GM18951 (cell line): ENCODE measurements around the gene MANSC4.

Experiments used
- POLR2A ChIP-seq: IDR thresholded peaks from 4 replicates; pipeline ENCODE4 v1.6.1; 2011; ENCODE audit warnings: mild to moderate bottlenecking; ENCODE audit not compliant: insufficient read length, insufficient read depth; ENCODE audit errors: extremely low read depth
- in situ Hi-C: fragments of 300-500 bp; cut with MboI; formaldehyde crosslinking; loops from one replicate; pipeline ENCODE4 v1.12.0; 2022; ENCODE audit warnings: low sequenced_read_pairs, mixed read lengths, inconsistent platforms; ENCODE audit not compliant: unreplicated experiment

The MANSC4 gene

DNA sequence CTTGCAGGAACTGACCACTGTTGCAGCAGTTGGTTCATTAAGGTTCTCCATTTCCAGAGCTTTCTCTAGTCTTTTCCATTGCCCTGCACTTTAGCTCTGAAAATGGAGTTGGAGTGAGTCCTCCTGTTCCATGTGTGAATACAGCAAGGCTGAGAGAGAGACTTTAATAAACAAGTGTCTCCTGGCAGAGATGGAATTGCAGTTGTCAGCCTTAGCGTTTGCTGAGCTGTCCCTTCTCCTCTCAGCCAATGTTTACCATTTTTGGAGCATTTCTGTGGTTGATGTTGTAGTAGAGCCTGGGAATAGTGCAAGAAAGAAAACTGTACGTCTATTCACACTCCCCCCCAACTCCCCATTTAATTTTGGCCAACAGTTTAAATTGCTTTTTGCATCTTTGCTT, 7.5 kb upstream of the MANSC4 start:
- in situ Hi-C loops: no loop called here
- no peak for TF ChIP-seq POLR2A

GRCh38 chr12:27785882-27786570, 6.0 kb upstream of the MANSC4 start:
- in situ Hi-C loops: no loop called here
- TF ChIP-seq POLR2A: no peak

DNA sequence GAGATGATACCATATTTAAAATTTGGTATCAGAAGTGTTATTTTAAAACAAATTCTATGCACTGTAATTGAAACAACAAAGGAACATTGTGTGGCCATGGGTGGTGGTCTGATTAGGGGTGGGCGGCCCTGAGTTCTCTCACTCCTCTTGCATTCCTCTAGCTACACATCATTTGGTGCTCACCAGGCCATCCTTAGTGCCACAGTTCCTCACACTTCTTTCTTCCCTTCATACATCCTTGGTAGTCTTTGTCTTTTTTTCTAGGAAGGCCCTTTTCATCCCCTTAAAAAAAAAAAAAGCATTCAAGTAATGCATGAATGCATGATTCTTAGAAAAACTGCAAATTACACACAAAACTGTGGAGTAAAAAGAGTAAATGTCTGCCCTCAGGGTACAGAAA, 2.4 kb upstream of the MANSC4 start:
- TF ChIP-seq POLR2A: no peak
- in situ Hi-C loops: no loop called here

GRCh38 chr12:27781680-27782079, 1.6 kb upstream of the MANSC4 start:
- in situ Hi-C loops: no loop called here
- TF ChIP-seq POLR2A: no peak

- in situ Hi-C loops: no loop called here
- TF ChIP-seq POLR2A: no peak
These were observed 774 bp upstream of the MANSC4 start for GRCh38 chr12:27780612-27781408.

- in situ Hi-C loops: no loop called here
These were observed 568 bp downstream of the MANSC4 start for GRCh38 chr12:27779416-27779919.

GRCh38 chr12:27778206-27778605, 1.8 kb downstream of the MANSC4 start:
- no peak for TF ChIP-seq POLR2A
- in situ Hi-C loops: no loop called here

More at GRCh38 chr12:27779416-27779919, 568 bp downstream of the MANSC4 start:
- TF ChIP-seq POLR2A: no peak

GRCh38 chr12:27777141-27777540, 2.9 kb downstream of the MANSC4 start:
- no peak for TF ChIP-seq POLR2A
- in situ Hi-C loops: no loop called here

DNA sequence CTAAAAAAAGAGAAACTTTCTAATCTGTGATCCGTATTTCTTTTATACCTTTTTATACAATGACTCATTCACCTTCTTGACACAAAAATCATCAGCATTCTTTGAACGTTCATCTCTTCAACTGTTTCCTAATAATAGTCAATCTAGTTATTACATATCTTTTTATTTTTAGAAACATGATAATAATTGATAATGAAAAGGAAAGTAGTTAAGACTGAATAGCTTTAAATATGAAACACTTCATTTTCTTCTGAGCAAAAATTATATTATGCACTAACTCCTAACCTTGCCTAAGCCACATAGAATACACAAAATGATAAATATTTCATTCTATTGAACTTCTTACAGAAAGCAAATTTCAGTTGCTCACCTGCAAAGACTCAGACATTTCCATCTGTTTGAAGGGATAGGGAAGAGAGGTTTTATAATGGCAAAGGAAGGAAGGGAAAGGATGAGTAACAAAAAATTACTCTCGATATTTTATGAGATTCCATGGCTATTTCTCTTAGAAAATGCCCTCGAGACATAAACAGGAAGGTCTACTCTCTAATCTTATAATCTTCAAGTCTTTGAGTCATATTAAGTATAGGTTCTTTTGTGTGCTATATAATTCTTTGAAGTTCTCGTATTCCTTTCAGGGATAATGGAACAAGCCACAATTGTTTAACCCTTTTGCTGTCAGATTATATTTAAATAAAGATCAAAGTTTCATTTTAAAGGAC, 7.5 kb downstream of the MANSC4 start:
- in situ Hi-C loops: no loop called here
- no peak for TF ChIP-seq POLR2A

GRCh38 chr12:27771481-27772327, 8.3 kb downstream of the MANSC4 start:
- TF ChIP-seq POLR2A: no peak
- in situ Hi-C loops: no loop called here

DNA sequence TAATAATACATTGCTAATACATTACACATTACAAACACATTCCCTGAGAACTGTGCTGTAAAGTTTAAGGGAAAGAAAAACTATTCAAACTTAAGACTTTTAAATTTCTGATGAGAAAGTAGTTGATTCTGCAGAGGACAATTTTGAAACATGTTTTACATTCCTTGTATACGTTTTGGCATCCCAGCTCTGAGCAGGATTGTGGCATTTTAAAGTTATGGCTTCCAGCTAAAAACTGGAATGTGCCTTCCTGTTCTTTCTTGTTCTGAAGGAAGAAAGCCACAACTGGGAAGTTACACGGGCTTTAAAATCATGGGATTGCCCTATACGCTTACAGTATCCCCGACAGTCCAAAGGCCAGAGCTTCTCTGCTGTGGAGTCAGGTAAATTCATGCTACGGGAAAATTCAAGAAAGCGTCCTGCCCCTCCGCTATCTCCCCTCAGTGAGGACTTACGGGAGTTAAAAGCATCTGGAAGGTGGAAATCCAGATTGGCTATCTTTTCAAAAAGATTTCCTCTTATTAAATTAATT, 10.8 kb downstream of the MANSC4 start:
- TF ChIP-seq POLR2A: no peak
- in situ Hi-C loops: no loop called here

GRCh38 chr12:27766587-27766986, 13.4 kb downstream of the MANSC4 start:
- in situ Hi-C loops: no loop called here

More at GRCh38 chr12:27766587-27766986, 13.4 kb downstream of the MANSC4 start:
- TF ChIP-seq POLR2A: no peak
